H1 (cell line): ENCODE results near the gene ANK2. TPM values are rescaled to one million over a fixed set of nuclear protein-coding genes. Genes with fewer than 3 reads are reported as not detected.

ENCODE experiments used
- CTCF ChIA-PET: fragments of 300-600 bp; sonication (Branson Sonifier 250); formaldehyde crosslinking; loops from one replicate; lab custom pipeline; 2021; ENCODE audit not compliant: partially characterized antibody; lab: Charles Lee
- POLR2A ChIA-PET: fragments of 300-600 bp; sonication (Branson Sonifier 250); formaldehyde crosslinking; loops from one replicate; lab custom pipeline; 2021; ENCODE audit warnings: inconsistent platforms; ENCODE audit not compliant: partially characterized antibody; lab: Charles Lee
- DNase-seq, 2 experiments: peaks; one replicate each; pipeline versions ENCODE4 v3.0.0 to v3.0.0-alpha.2; 2010 to 2022; ENCODE audit warnings: low spot score in 2 of 2, low read depth in 1 of 2, mixed read lengths in 1 of 2
- FAIRE-seq: peaks from 2 replicates; lab custom pipeline; 2011; peaks lifted over from hg19 to GRCh38; lab: Jason Lieb, UNC
- H2AFZ ChIP-seq: 2 replicates; pipeline ENCODE4 v1.8.1; 2012; ENCODE audit warnings: low read length, inconsistent platforms
- H2AK5ac ChIP-seq: 2 replicates; pipeline ENCODE4 v1.6.1; 2013; ENCODE audit warnings: low read depth, low read length
- H2BK120ac ChIP-seq: replicated peaks from 2 replicates; pipeline ENCODE3; 2013; ENCODE audit warnings: low read depth, low read length, inconsistent platforms
- H2BK12ac ChIP-seq: 2 replicates; pipeline ENCODE4 v1.6.1; 2013; ENCODE audit warnings: low read depth, low read length
- H2BK15ac ChIP-seq: 2 replicates; pipeline ENCODE4 v1.6.1; 2013; ENCODE audit warnings: low read length
- H2BK20ac ChIP-seq: 2 replicates; pipeline ENCODE4 v1.6.1; 2013; ENCODE audit warnings: low read length
- H2BK5ac ChIP-seq: 2 replicates; pipeline ENCODE4 v1.6.1; 2013; ENCODE audit warnings: low read depth, low read length
- H3K14ac ChIP-seq: 2 replicates; pipeline ENCODE4 v1.6.1; 2013; ENCODE audit warnings: inconsistent platforms; ENCODE audit not compliant: insufficient read length
- H3K18ac ChIP-seq: 2 replicates; pipeline ENCODE4 v1.6.1; 2013; ENCODE audit warnings: low read length; ENCODE audit errors: extremely low read depth
- H3K23ac ChIP-seq: 2 replicates; pipeline ENCODE4 v1.6.1; 2013; ENCODE audit warnings: inconsistent platforms; ENCODE audit not compliant: insufficient read length
- H3K23me2 ChIP-seq: 2 replicates; pipeline ENCODE4 v1.6.1; 2013; ENCODE audit warnings: low read depth, low read length
- H3K27ac ChIP-seq: 2 replicates; pipeline ENCODE4 v1.6.1; 2011; ENCODE audit warnings: low read depth, low read length, inconsistent platforms
- H3K27me3 ChIP-seq, 4 experiments: replicated peaks in 1 of 4; 1 replicate in 1 of 4; 2 replicates in 3 of 4; pipeline versions ENCODE4 v1.6.1 to v1.8.1; 2011 to 2013; ENCODE audit warnings: low read length in 3 of 4, mild to moderate bottlenecking in 3 of 4, inconsistent platforms in 2 of 4, mixed read lengths in 2 of 4, moderate library complexity in 1 of 4; ENCODE audit not compliant: control insufficient read depth in 3 of 4, insufficient read depth in 3 of 4; ENCODE audit errors: extremely low read depth in 1 of 4
- H3K36me3 ChIP-seq, 4 experiments: 2 replicates each; pipeline versions ENCODE4 v1.6.1 to v1.8.1; 2011 to 2013; ENCODE audit warnings: mild to moderate bottlenecking in 4 of 4, low read length in 3 of 4, moderate library complexity in 2 of 4, control low read depth in 1 of 4, inconsistent platforms in 1 of 4; ENCODE audit not compliant: insufficient read depth in 4 of 4, control insufficient read depth in 2 of 4
- H3K4ac ChIP-seq: replicated peaks from 2 replicates; pipeline ENCODE3; 2013; ENCODE audit warnings: low read length, low read depth, mixed read lengths, inconsistent platforms; ENCODE audit not compliant: insufficient read length
- H3K4me1 ChIP-seq, 4 experiments: replicated peaks in 1 of 4; 1 replicate in 1 of 4; 2 replicates in 3 of 4; pipeline versions ENCODE4 v1.6.1 to v1.8.1; 2011 to 2013; ENCODE audit warnings: low read length in 3 of 4, inconsistent platforms in 2 of 4, mixed read lengths in 1 of 4; ENCODE audit not compliant: insufficient read depth in 4 of 4, control insufficient read depth in 3 of 4
- H3K4me2 ChIP-seq, 2 experiments: 2 replicates each; pipeline versions ENCODE4 v1.6.1 to v1.8.1; 2011 to 2013; ENCODE audit warnings: low read depth in 2 of 2, low read length in 2 of 2, control low read depth in 1 of 2, inconsistent platforms in 1 of 2, mild to moderate bottlenecking in 1 of 2; ENCODE audit not compliant: insufficient read depth in 1 of 2
- H3K4me3 ChIP-seq, 4 experiments: fragments of 200-600, 300-600 bp in 1 of 4; sonication (generic), shearing (Covaris generic), sonication (Bioruptor Twin) in 1 of 4; 2 replicates each; pipeline versions ENCODE4 v1.5.1 to v1.8.1; 2011 to 2016; ENCODE audit warnings: low read length in 4 of 4, low read depth in 3 of 4, control low read depth in 2 of 4, inconsistent platforms in 2 of 4, mild to moderate bottlenecking in 2 of 4, mixed read lengths in 1 of 4, moderate library complexity in 1 of 4; ENCODE audit not compliant: insufficient read depth in 2 of 4; ENCODE audit errors: extremely low read depth in 1 of 4
- H3K56ac ChIP-seq: replicated peaks from 2 replicates; pipeline ENCODE3; 2013; ENCODE audit warnings: low read depth, mild to moderate bottlenecking, mixed read lengths, low read length, inconsistent platforms; ENCODE audit not compliant: insufficient read length
- H3K79me1 ChIP-seq: 2 replicates; pipeline ENCODE4 v1.6.1; 2013; ENCODE audit warnings: low read depth, low read length, control low read depth
- H3K79me2 ChIP-seq, 2 experiments: 2 replicates each; pipeline versions ENCODE4 v1.6.1 to v1.8.1; 2012 to 2013; ENCODE audit warnings: low read length in 2 of 2, mild to moderate bottlenecking in 2 of 2, inconsistent platforms in 1 of 2; ENCODE audit not compliant: insufficient read depth in 2 of 2, control insufficient read depth in 1 of 2
- H3K9ac ChIP-seq, 4 experiments: replicated peaks in 1 of 4; 1 replicate in 1 of 4; 2 replicates in 3 of 4; pipeline versions ENCODE4 v1.6.1 to v1.8.1; 2011 to 2013; ENCODE audit warnings: low read depth in 3 of 4, low read length in 3 of 4, control low read depth in 2 of 4, mild to moderate bottlenecking in 2 of 4, moderate library complexity in 2 of 4, inconsistent platforms in 1 of 4; ENCODE audit errors: extremely low read depth in 1 of 4
- H3K9me3 ChIP-seq, 2 experiments: 2 replicates each; pipeline versions ENCODE4 v1.6.1 to v1.8.1; 2012 to 2013; ENCODE audit warnings: mild to moderate bottlenecking in 2 of 2, moderate library complexity in 2 of 2, control low read depth in 1 of 2, inconsistent platforms in 1 of 2, low read depth in 1 of 2, low read length in 1 of 2, mixed read lengths in 1 of 2; ENCODE audit not compliant: insufficient read depth in 2 of 2
- H4K20me1 ChIP-seq, 2 experiments: replicated peaks in 1 of 2; 2 replicates each; pipeline versions ENCODE3 to v1.8.1; 2011 to 2013; ENCODE audit warnings: inconsistent platforms in 2 of 2, low read length in 2 of 2, mild to moderate bottlenecking in 1 of 2; ENCODE audit not compliant: insufficient read depth in 2 of 2, control insufficient read depth in 1 of 2
- H4K5ac ChIP-seq: 2 replicates; pipeline ENCODE4 v1.6.1; 2013; ENCODE audit warnings: low read length, low read depth, mixed read lengths, inconsistent platforms; ENCODE audit not compliant: insufficient read length
- H4K8ac ChIP-seq: 2 replicates; pipeline ENCODE4 v1.8.0; 2013; ENCODE audit warnings: mild to moderate bottlenecking, moderate library complexity, low read length, inconsistent platforms; ENCODE audit not compliant: insufficient read depth; ENCODE audit errors: extremely low read depth
- H4K91ac ChIP-seq: replicated peaks from 2 replicates; pipeline ENCODE3; 2013; ENCODE audit warnings: low read length, mixed read lengths, inconsistent platforms; ENCODE audit not compliant: insufficient read length
- CEBPB ChIP-seq: IDR thresholded peaks from 2 replicates; pipeline ENCODE4 v1.6.1; 2012; ENCODE audit warnings: low read depth, low read length
- polyA plus RNA-seq, 7 experiments: library from polyadenylated mRNA; depleted of rRNA in 3 of 7; stranded (reverse) in 5 of 7; unstranded in 2 of 7; fragments of >200 nt in 5 of 7; fragments of 200-250 nt in 2 of 7; gene quantifications; 1 replicate in 5 of 7; 2 replicates in 1 of 7; 4 replicates in 1 of 7; pipeline versions ENCODE4 v1.2.1 to v1.2.3, GENCODE V29; 2011 to 2013; ENCODE audit warnings: missing spikeins in 2 of 7, mixed read lengths in 2 of 7
- total RNA-seq: library from RNA; stranded (reverse); fragmentation: NEBNext Ultra II Directional; extraction: Animal tissue kit (Norgen Biotek cat#: 25700); gene quantifications from 2 replicates; pipeline ENCODE4 v1.2.1, GENCODE V29; 2021

ANK2 gene
- total and polyA plus RNA-seq, 2 of the 8 experiments (the other 6 are each of a cell fraction or from before 2014, with no cell fraction given): 14.2 to 35.1 TPM

DNA sequence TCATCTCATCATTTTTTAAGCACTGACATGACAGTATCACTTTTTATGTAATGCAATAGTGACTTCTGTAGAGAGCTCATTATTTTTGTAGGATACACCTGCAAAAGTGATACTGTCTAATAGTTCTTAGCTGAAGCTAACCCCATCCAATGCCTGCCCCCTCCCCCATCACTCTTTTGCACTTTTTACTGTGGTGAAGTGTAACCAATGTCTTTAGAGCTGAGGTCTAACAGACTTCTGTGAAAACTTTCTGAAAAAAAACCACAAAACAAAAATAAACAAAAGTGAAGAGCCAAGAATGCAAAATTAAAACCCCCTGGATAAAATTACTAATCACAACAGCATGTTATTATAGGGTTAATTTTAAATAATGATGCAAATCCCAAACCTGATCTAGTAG is 301.1 kb downstream of the ANK2 start:
- H3K79me2 ChIP-seq: no peaks in the 10 kb centered on the region
- CTCF ChIA-PET: interaction anchor here (1.1 kb wide), 1 partner anchor 73 kb away, joined by 3 read pairs; no protein-coding TSS in a partner anchor

More for the DNA sequence above, 301.1 kb downstream of the ANK2 start:
- Histone ChIP-seq H3K23ac (no peak overlapping the region), H3K79me1 (no peaks in the 10 kb centered on the region), H3K9ac (no peak overlapping the region), H3K4me2 (no peak overlapping the region), H3K4ac (no peak overlapping the region), H4K91ac (no peak overlapping the region), H3K36me3 (peaks cover 7 to 62% (median 25%) of the 10 kb centered on the region in 4 experiments), H2BK20ac (no peak overlapping the region), H3K4me1 (no peaks in the 10 kb centered on the region), H3K27ac (no peak overlapping the region), H4K8ac (no peak overlapping the region), H2AFZ (no peak overlapping the region), H4K5ac (no peak overlapping the region), H2BK15ac (no peak overlapping the region), H3K14ac (no peak overlapping the region), H4K20me1 (no peaks in the 10 kb centered on the region), H3K4me3 (no peak overlapping the region), H3K27me3 (no peaks in the 10 kb centered on the region), H3K23me2 (no peaks in the 10 kb centered on the region), H2BK5ac (no peak overlapping the region), H2AK5ac (no peak overlapping the region), H3K18ac (no peak overlapping the region), H3K9me3 (no peaks in the 10 kb centered on the region; a peak in 1 of 4 replicates), H2BK12ac (no peak overlapping the region), H2BK120ac (no peak overlapping the region), H3K56ac (no peak overlapping the region)
- DNase-seq (no peak), FAIRE-seq (no peak)
- POLR2A ChIA-PET: no interaction called here
- TF ChIP-seq CEBPB: no peak
